Gastroesophageal sphincter (tissue), 4 donors: ENCODE measurements around the gene BACH2. TPM values are rescaled to one million over a fixed set of nuclear protein-coding genes. Genes with fewer than 3 reads are reported as not detected.

Experiments
- ATAC-seq: fragments of 150-250 bp; one replicate; pipeline ENCODE4 v1.9.1; 2016; ENCODE audit warnings: mild to moderate bottlenecking, moderate library complexity
- H3K27ac ChIP-seq, 4 donors: fragments of 200-600 bp; sonication (generic) in 3 of 4; 1 replicate in 3 of 4; 2 replicates in 1 of 4; pipeline ENCODE4 v1.5.1; 2016 to 2019
- H3K27me3 ChIP-seq: fragments of 200-600 bp; sonication (generic); one replicate; pipeline ENCODE4 v1.5.1; 2019
- H3K36me3 ChIP-seq, 2 donors: fragments of 200-600 bp; sonication (generic); one replicate each; pipeline ENCODE4 v1.5.1; 2019; ENCODE audit warnings: control low read depth in 1 of 2
- H3K4me1 ChIP-seq, 3 donors: fragments of 200-600 bp; sonication (generic); 1 replicate in 2 of 3; 2 replicates in 1 of 3; pipeline ENCODE4 v1.5.1; 2016 to 2019; ENCODE audit warnings: control low read depth in 2 of 3
- H3K4me3 ChIP-seq, 2 donors: fragments of 200-600 bp; sonication (generic); one replicate each; pipeline ENCODE4 v1.5.1; 2019; ENCODE audit warnings: mild to moderate bottlenecking in 1 of 2, moderate library complexity in 1 of 2
- H3K9me3 ChIP-seq, 3 donors: fragments of 200-600 bp; sonication (generic); one replicate each; pipeline ENCODE4 v1.5.1; 2017 to 2019; ENCODE audit warnings: control low read depth in 2 of 3
- CTCF ChIP-seq, 4 experiments: fragments of 200-600 bp in 2 of 4; fragments of 450-650 bp in 2 of 4; sonication (generic) in 1 of 4; IDR thresholded peaks; one replicate each; pipeline ENCODE4 v1.5.1; 2017 to 2019; ENCODE audit warnings: antibody characterized with exemption in 4 of 4, mild to moderate bottlenecking in 2 of 4, moderate library complexity in 2 of 4
- EP300 ChIP-seq: sonication (generic); formaldehyde crosslinking; IDR thresholded peaks from one replicate; pipeline ENCODE4 v1.6.1; 2017; ENCODE audit warnings: antibody characterized with exemption, mild to moderate bottlenecking
- POLR2A ChIP-seq, 2 donors: fragments of 450-650 bp; IDR thresholded peaks; one replicate each; pipeline ENCODE4 v1.6.1; 2017; ENCODE audit warnings: antibody characterized with exemption in 2 of 2, mild to moderate bottlenecking in 2 of 2, moderate library complexity in 1 of 2
- POLR2AphosphoS5 ChIP-seq: sonication (generic); formaldehyde crosslinking; IDR thresholded peaks from one replicate; pipeline ENCODE4 v1.6.1; 2017; ENCODE audit warnings: antibody characterized with exemption
- WGBS, 2 donors: methylation state at CpG; one replicate each; pipeline ENCODE4 v1.1.5; 2018; ENCODE audit warnings: low coverage in 1 of 2; 5-methylcytosine and 5-hydroxymethylcytosine counted together
- total RNA-seq, 4 donors: library from RNA; depleted of rRNA; stranded (reverse); fragments of >200 nt; gene quantifications; one replicate each; pipeline ENCODE4 v1.1.0, GENCODE V29; 2016

BACH2 gene
- total RNA-seq, 4 donors from 2014 or later = 3.5 to 10.4 (median 3.9) TPM

- Histone ChIP-seq H3K4me3 (no peak overlapping the region), H3K9me3 (no peaks in the 10 kb centered on the region), H3K4me1 (peaks cover 0 to 37% (median 3%) of the 10 kb centered on the region in 3 donors), H3K27me3 (no peaks in the 10 kb centered on the region), H3K36me3 (no peaks in the 10 kb centered on the region), H3K27ac (no peak overlapping the region)
- WGBS, 2 donors = 74 to 93% methylated on average over 3 of the region's 3 CpGs
- TF ChIP-seq POLR2A (IDR thresholded peaks at IDR 0.05) (no peak), CTCF (IDR thresholded peaks at IDR 0.05) (no peak), EP300 (no peak), POLR2AphosphoS5 (no peak)
- no peak for ATAC-seq
Observed at GRCh38 chr6:90293319-90293953, 3.2 kb downstream of the BACH2 start.

- Histone ChIP-seq H3K9me3 (no peaks in the 10 kb centered on the region), H3K4me3 (no peak overlapping the region), H3K4me1 (peaks cover 0 to 29% (median 3%) of the 10 kb centered on the region in 3 donors), H3K27me3 (no peaks in the 10 kb centered on the region), H3K27ac (no peak overlapping the region), H3K36me3 (no peaks in the 10 kb centered on the region)
- ATAC-seq = no peak
- no peak for TF ChIP-seq EP300
- TF ChIP-seq POLR2A (IDR thresholded peaks at IDR 0.05) = no peak
- no peak for TF ChIP-seq POLR2AphosphoS5
- TF ChIP-seq CTCF (IDR thresholded peaks at IDR 0.05) = no peak
- WGBS, 2 donors = 85 to 93% methylated on average over 4 of the region's 4 CpGs
Observed at GRCh38 chr6:90291565-90291964, 5.1 kb downstream of the BACH2 start.

- H3K4me1 ChIP-seq = peaks cover 0 to 36% (median 3%) of the 10 kb centered on the region in 3 donors
- H3K27ac ChIP-seq = peak overlapping the region in 1 of 4 donors; percentile 2
- ATAC-seq = no peak
- WGBS, 2 donors = 52 to 61% methylated on average over 3 to 5 of the region's 5 CpGs
- H3K36me3 ChIP-seq = no peaks in the 10 kb centered on the region
- no peak overlapping the region for H3K4me3 ChIP-seq
- no peaks in the 10 kb centered on the region for H3K9me3 ChIP-seq
- TF ChIP-seq EP300 (no peak), POLR2A (IDR thresholded peaks at IDR 0.05) (no peak), POLR2AphosphoS5 (peak; percentile 25), CTCF (IDR thresholded peaks at IDR 0.05) (no peak)
- H3K27me3 ChIP-seq = no peaks in the 10 kb centered on the region
Observed at GRCh38 chr6:90290811-90291420, 5.7 kb downstream of the BACH2 start.

- no peak for TF ChIP-seq POLR2AphosphoS5
- TF ChIP-seq CTCF (IDR thresholded peaks at IDR 0.05) = no peak
- TF ChIP-seq EP300 = no peak
- no peak for TF ChIP-seq POLR2A (IDR thresholded peaks at IDR 0.05)
- ATAC-seq = no peak
- Histone ChIP-seq H3K27me3 (no peaks in the 10 kb centered on the region), H3K4me3 (no peak overlapping the region), H3K4me1 (peaks cover 3 to 36% (median 8%) of the 10 kb centered on the region in 3 donors), H3K27ac (no peak overlapping the region), H3K9me3 (no peaks in the 10 kb centered on the region), H3K36me3 (no peaks in the 10 kb centered on the region)
- 100% methylated on average over 1 of the region's 1 CpG for WGBS, 2 donors
Observed at GRCh38 chr6:90289902-90290301, 6.7 kb downstream of the BACH2 start.

- no peak overlapping the region for H3K4me3 ChIP-seq
- WGBS, 2 donors = 71 to 91% methylated on average over 1 of the region's 1 CpG
- no peak for ATAC-seq
- H3K27ac ChIP-seq = no peak overlapping the region
- TF ChIP-seq CTCF (IDR thresholded peaks at IDR 0.05) (no peak), EP300 (no peak), POLR2A (IDR thresholded peaks at IDR 0.05) (no peak), POLR2AphosphoS5 (no peak)
- no peaks in the 10 kb centered on the region for H3K27me3 ChIP-seq
- H3K9me3 ChIP-seq = no peaks in the 10 kb centered on the region
- H3K4me1 ChIP-seq = peaks cover 5 to 34% (median 7%) of the 10 kb centered on the region in 3 donors
- H3K36me3 ChIP-seq = no peaks in the 10 kb centered on the region
Observed at GRCh38 chr6:90288404-90288803, 8.2 kb downstream of the BACH2 start.
